HepG2 (cell line): ENCODE data around the gene KAT7. TPM values are rescaled to one million over a fixed set of nuclear protein-coding genes. Genes with fewer than 3 reads are reported as not detected.

Experiments used
- ATAC-seq: fragments of 200-7000 bp; cut with Tn5 transposase; 3 replicates; pipeline ENCODE4 v1.9.1; 2020; ENCODE audit warnings: mild to moderate bottlenecking, moderate library complexity
- BruUV-seq: library from RNA; stranded (reverse); fragments of 400-500 nt; replicated peaks from 2 replicates; lab custom pipeline; 2021; lab: Mats Ljungman, UMichigan
- CTCF ChIA-PET: fragments of 300-600 bp; formaldehyde crosslinking; extraction: SDS; loops from one replicate; lab custom pipeline; 2021; ENCODE audit warnings: low total read pairs, inconsistent platforms, low intra/inter-chr PET ratio; lab: Yijun Ruan, JAX
- POLR2A ChIA-PET: fragments of 350-600 bp; sonication (Branson Sonifier 250); formaldehyde crosslinking; loops from one replicate; lab custom pipeline; 2020; ENCODE audit warnings: antibody characterized with exemption, inconsistent platforms; lab: Yijun Ruan, JAX
- DNase-seq: peaks from one replicate; pipeline ENCODE4 v3.0.0-alpha.2; 2015; ENCODE audit warnings: low spot score
- FAIRE-seq: peaks from 3 replicates; lab custom pipeline; 2011; peaks lifted over from hg19 to GRCh38; lab: Jason Lieb, UNC
- H2AFZ ChIP-seq: one replicate; pipeline ENCODE4 v1.6.1; 2011; ENCODE audit warnings: low read length, inconsistent platforms
- H3K27ac ChIP-seq: fragments of 300-600 bp; 3 replicates; pipeline ENCODE4 v1.8.0; 2011; ENCODE audit warnings: mixed run types, mild to moderate bottlenecking, mixed read lengths, low read length, inconsistent platforms; ENCODE audit not compliant: insufficient read depth; ENCODE audit errors: extremely low read length
- H3K27me3 ChIP-seq, 2 experiments: fragments of 200-600 bp in 1 of 2; 2 replicates in 1 of 2; 3 replicates in 1 of 2; pipeline versions ENCODE4 v1.6.0 to v1.8.0; 2011; ENCODE audit warnings: low read length in 2 of 2, mild to moderate bottlenecking in 2 of 2, moderate library complexity in 2 of 2, inconsistent platforms in 1 of 2; ENCODE audit not compliant: insufficient read depth in 2 of 2, control insufficient read depth in 1 of 2
- H3K36me3 ChIP-seq, 2 experiments: fragments of 200-600 bp in 1 of 2; replicated peaks in 1 of 2; 2 replicates in 1 of 2; 3 replicates in 1 of 2; pipeline versions ENCODE4 v1.5.1 to v1.8.0; 2011; ENCODE audit warnings: low read length in 2 of 2, inconsistent platforms in 1 of 2; ENCODE audit not compliant: insufficient read depth in 2 of 2, control insufficient read depth in 1 of 2
- H3K4me1 ChIP-seq: 2 replicates; pipeline ENCODE4 v1.5.1; 2012; ENCODE audit warnings: low read length, inconsistent platforms; ENCODE audit not compliant: insufficient read depth
- H3K4me2 ChIP-seq: 2 replicates; pipeline ENCODE4 v1.6.0; 2011; ENCODE audit warnings: low read depth, low read length, inconsistent platforms
- H3K4me3 ChIP-seq, 3 experiments: fragments of 200-600 bp in 1 of 3; sonication (generic), shearing (Covaris generic) in 1 of 3; replicated peaks in 1 of 3; 2 replicates each; pipeline ENCODE4 v1.5.1; 2011 to 2016; ENCODE audit warnings: low read length in 3 of 3, inconsistent platforms in 2 of 3, low read depth in 2 of 3, mild to moderate bottlenecking in 2 of 3, control low read depth in 1 of 3, mixed read lengths in 1 of 3; ENCODE audit not compliant: insufficient read depth in 1 of 3
- H3K79me2 ChIP-seq: one replicate; pipeline ENCODE4 v1.6.1; 2011; ENCODE audit warnings: low read length, inconsistent platforms; ENCODE audit not compliant: insufficient read depth
- H3K9ac ChIP-seq: 2 replicates; pipeline ENCODE4 v1.6.0; 2011; ENCODE audit warnings: mild to moderate bottlenecking, low read depth, low read length, inconsistent platforms; ENCODE audit not compliant: insufficient read depth
- H3K9me3 ChIP-seq: 2 replicates; pipeline ENCODE4 v1.5.1; 2012; ENCODE audit warnings: mild to moderate bottlenecking, low read length
- H4K20me1 ChIP-seq: 2 replicates; pipeline ENCODE4 v1.6.0; 2011; ENCODE audit warnings: inconsistent platforms, mild to moderate bottlenecking, low read length, moderate library complexity; ENCODE audit not compliant: insufficient read depth
- BATF2 ChIP-seq: sonication (generic); formaldehyde crosslinking; IDR thresholded peaks from 2 replicates; pipeline ENCODE4 v1.8.0; 2022; ENCODE audit warnings: mild to moderate bottlenecking, missing genetic modification reagents, moderate library complexity
- HNRNPL ChIP-seq: fragments of 200-400 bp; formaldehyde crosslinking; IDR thresholded peaks from 2 replicates; pipeline ENCODE4 v1.6.1; 2017; ENCODE audit warnings: mild to moderate bottlenecking, low read depth, low read length
- HOXD1 ChIP-seq: sonication (generic); formaldehyde crosslinking; IDR thresholded peaks from 2 replicates; pipeline ENCODE4 v1.5.0; 2020; ENCODE audit warnings: missing genetic modification reagents
- PHF21A ChIP-seq: sonication (generic); formaldehyde crosslinking; IDR thresholded peaks from 2 replicates; pipeline ENCODE4 v1.5.0; 2020; ENCODE audit warnings: mild to moderate bottlenecking, missing genetic modification reagents
- SMAD3 ChIP-seq: sonication (generic); formaldehyde crosslinking; IDR thresholded peaks from 2 replicates; pipeline ENCODE4 v1.4.0; 2020; ENCODE audit warnings: missing genetic modification reagents
- TOE1 ChIP-seq: sonication (generic); formaldehyde crosslinking; IDR thresholded peaks from 2 replicates; pipeline ENCODE4 v1.4.0; 2020; ENCODE audit warnings: mild to moderate bottlenecking, missing genetic modification reagents
- ZNF382 ChIP-seq: sonication (generic); formaldehyde crosslinking; IDR thresholded peaks from 2 replicates; pipeline ENCODE4 v1.5.0; 2020; ENCODE audit warnings: missing genetic modification reagents, mild to moderate bottlenecking, borderline replicate concordance
- ZSCAN12 ChIP-seq: sonication (generic); formaldehyde crosslinking; IDR thresholded peaks from 2 replicates; pipeline ENCODE4 v1.9.0; 2021; ENCODE audit warnings: mild to moderate bottlenecking, missing genetic modification reagents
- WGBS: methylation state at CpG from one replicate; pipeline ENCODE4 v1.1.6; 2017; ENCODE audit warnings: low lambda C conversion rate; 5-methylcytosine and 5-hydroxymethylcytosine counted together
- in situ Hi-C: cut with HindIII; loops from 2 replicates; pipeline ENCODE4 v1.10.0; 2017; ENCODE audit warnings: low pct_unique_long_range_greater_than_20kb; ENCODE audit not compliant: extremely low pct_ligation_motif_present
- intact Hi-C: fragments of 100-400 bp; cut with micrococcal nuclease; formaldehyde crosslinking; loops from one replicate; pipeline ENCODE4 v1.10.0; 2022; ENCODE audit not compliant: unreplicated experiment
- polyA plus RNA-seq, 8 experiments: library from polyadenylated mRNA; depleted of rRNA in 3 of 8; stranded (reverse) in 7 of 8; unstranded in 1 of 8; fragments of >200 nt; fragmentation: Illumina TruSeq in 4 of 8; extraction: Trizol in 4 of 8; gene quantifications; 2 replicates each; pipeline versions ENCODE4 v1.2.1 to v1.2.3, GENCODE V29; 2011 to 2016; ENCODE audit warnings: low read depth in 4 of 8, missing spikeins in 1 of 8, mixed read lengths in 1 of 8; ENCODE audit not compliant: insufficient read depth in 1 of 8
- total RNA-seq, 5 experiments: library from RNA; depleted of rRNA; stranded (reverse); fragments of >200 nt; fragmentation: Illumina TruSeq; extraction: Trizol; gene quantifications; 2 replicates each; pipeline ENCODE4 v1.2.3, GENCODE V29; 2016; ENCODE audit warnings: low read depth in 1 of 5
- TF ChIP-seq, protein P1 (sequence below): sonication (generic); formaldehyde crosslinking; IDR thresholded peaks from 2 replicates; pipeline ENCODE4 v1.5.0; 2020; ENCODE audit warnings: missing genetic modification reagents
- TF ChIP-seq, protein P2 (sequence below): sonication (generic); formaldehyde crosslinking; IDR thresholded peaks from 2 replicates; pipeline ENCODE4 v1.5.0; 2020; ENCODE audit warnings: mild to moderate bottlenecking, missing genetic modification reagents
- TF ChIP-seq, protein P3 (sequence below): IDR thresholded peaks from 2 replicates; pipeline ENCODE4 v1.6.1; 2016; ENCODE audit warnings: missing compliant biosample characterization, missing genetic modification reagents, borderline replicate concordance
- TF ChIP-seq, protein P4 (sequence below), 2 experiments: IDR thresholded peaks; 2 replicates each; pipeline ENCODE4 v1.6.1; 2011 to 2012; ENCODE audit warnings: low read length in 2 of 2, borderline replicate concordance in 1 of 2, low read depth in 1 of 2, mild to moderate bottlenecking in 1 of 2, moderate library complexity in 1 of 2

KAT7 gene
- total and polyA plus RNA-seq, 2 of the 13 experiments (the other 11 are each of a cell fraction or from before 2014, with no cell fraction given), result 21.2 to 39.2 TPM

- Histone ChIP-seq H2AFZ (no peak overlapping the region), H3K79me2 (no peaks in the 10 kb centered on the region), H3K9me3 (no peaks in the 10 kb centered on the region), H3K27ac (no peak overlapping the region)
- TF ChIP-seq ZSCAN12 (CRISPR knock-in tag), result no peak
- TF ChIP-seq, protein P1, sequence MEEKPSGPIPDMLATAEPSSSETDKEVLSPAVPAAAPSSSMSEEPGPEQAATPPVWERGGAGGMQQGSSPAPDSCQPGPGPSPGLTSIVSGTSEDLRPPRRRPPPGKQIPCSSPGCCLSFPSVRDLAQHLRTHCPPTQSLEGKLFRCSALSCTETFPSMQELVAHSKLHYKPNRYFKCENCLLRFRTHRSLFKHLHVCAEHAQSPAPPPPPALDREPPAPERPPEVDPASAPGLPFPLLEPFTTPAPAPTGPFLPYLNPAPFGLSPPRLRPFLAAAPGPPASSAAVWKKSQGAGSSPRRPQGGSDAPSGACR (CRISPR knock-in tag), result no peak
- no peak for TF ChIP-seq HNRNPL
- no peak for TF ChIP-seq PHF21A (CRISPR knock-in tag)
- TF ChIP-seq TOE1 (CRISPR knock-in tag), result no peak
- no peak for TF ChIP-seq SMAD3 (CRISPR knock-in tag)
- TF ChIP-seq, protein P2, sequence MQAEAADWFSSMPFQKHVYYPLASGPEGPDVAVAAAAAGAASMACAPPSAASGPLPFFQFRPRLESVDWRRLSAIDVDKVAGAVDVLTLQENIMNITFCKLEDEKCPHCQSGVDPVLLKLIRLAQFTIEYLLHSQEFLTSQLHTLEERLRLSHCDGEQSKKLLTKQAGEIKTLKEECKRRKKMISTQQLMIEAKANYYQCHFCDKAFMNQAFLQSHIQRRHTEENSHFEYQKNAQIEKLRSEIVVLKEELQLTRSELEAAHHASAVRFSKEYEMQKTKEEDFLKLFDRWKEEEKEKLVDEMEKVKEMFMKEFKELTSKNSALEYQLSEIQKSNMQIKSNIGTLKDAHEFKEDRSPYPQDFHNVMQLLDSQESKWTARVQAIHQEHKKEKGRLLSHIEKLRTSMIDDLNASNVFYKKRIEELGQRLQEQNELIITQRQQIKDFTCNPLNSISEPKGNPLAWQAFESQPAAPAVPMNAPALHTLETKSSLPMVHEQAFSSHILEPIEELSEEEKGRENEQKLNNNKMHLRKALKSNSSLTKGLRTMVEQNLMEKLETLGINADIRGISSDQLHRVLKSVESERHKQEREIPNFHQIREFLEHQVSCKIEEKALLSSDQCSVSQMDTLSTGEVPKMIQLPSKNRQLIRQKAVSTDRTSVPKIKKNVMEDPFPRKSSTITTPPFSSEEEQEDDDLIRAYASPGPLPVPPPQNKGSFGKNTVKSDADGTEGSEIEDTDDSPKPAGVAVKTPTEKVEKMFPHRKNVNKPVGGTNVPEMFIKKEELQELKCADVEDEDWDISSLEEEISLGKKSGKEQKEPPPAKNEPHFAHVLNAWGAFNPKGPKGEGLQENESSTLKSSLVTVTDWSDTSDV, result no peak
- TF ChIP-seq, protein P3, sequence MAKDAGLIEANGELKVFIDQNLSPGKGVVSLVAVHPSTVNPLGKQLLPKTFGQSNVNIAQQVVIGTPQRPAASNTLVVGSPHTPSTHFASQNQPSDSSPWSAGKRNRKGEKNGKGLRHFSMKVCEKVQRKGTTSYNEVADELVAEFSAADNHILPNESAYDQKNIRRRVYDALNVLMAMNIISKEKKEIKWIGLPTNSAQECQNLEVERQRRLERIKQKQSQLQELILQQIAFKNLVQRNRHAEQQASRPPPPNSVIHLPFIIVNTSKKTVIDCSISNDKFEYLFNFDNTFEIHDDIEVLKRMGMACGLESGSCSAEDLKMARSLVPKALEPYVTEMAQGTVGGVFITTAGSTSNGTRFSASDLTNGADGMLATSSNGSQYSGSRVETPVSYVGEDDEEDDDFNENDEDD (CRISPR knock-in tag), result no peak
- TF ChIP-seq, protein P4, sequence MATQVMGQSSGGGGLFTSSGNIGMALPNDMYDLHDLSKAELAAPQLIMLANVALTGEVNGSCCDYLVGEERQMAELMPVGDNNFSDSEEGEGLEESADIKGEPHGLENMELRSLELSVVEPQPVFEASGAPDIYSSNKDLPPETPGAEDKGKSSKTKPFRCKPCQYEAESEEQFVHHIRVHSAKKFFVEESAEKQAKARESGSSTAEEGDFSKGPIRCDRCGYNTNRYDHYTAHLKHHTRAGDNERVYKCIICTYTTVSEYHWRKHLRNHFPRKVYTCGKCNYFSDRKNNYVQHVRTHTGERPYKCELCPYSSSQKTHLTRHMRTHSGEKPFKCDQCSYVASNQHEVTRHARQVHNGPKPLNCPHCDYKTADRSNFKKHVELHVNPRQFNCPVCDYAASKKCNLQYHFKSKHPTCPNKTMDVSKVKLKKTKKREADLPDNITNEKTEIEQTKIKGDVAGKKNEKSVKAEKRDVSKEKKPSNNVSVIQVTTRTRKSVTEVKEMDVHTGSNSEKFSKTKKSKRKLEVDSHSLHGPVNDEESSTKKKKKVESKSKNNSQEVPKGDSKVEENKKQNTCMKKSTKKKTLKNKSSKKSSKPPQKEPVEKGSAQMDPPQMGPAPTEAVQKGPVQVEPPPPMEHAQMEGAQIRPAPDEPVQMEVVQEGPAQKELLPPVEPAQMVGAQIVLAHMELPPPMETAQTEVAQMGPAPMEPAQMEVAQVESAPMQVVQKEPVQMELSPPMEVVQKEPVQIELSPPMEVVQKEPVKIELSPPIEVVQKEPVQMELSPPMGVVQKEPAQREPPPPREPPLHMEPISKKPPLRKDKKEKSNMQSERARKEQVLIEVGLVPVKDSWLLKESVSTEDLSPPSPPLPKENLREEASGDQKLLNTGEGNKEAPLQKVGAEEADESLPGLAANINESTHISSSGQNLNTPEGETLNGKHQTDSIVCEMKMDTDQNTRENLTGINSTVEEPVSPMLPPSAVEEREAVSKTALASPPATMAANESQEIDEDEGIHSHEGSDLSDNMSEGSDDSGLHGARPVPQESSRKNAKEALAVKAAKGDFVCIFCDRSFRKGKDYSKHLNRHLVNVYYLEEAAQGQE (IDR thresholded peaks at IDR 0.05; ENCODE audit: borderline replicate concordance in 1 of 2, low read depth in 1 of 2, low read length in 2 of 2), result no peak
- no peak for TF ChIP-seq BATF2 (CRISPR knock-in tag)
- no peak for TF ChIP-seq ZNF382 (CRISPR knock-in tag)
- no peak for TF ChIP-seq HOXD1 (CRISPR knock-in tag)
- TF ChIP-seq, all 625 proteins: peak for 0
- Histone ChIP-seq H3K36me3 (peaks cover 38 to 82% of the 10 kb centered on the region in 2 experiments), H3K4me2 (no peak overlapping the region), H3K27me3 (no peaks in the 10 kb centered on the region), H3K9ac (no peak overlapping the region), H3K4me1 (no peaks in the 10 kb centered on the region), H4K20me1 (no peaks in the 10 kb centered on the region), H3K4me3 (no peak overlapping the region)
- no TSS peak for BruUV-seq
- no peak for DNase-seq
- 96% methylated on average over 4 of the region's 4 CpGs for WGBS
- in situ Hi-C loops (no loop called here), intact Hi-C loops (no loop called here)
- ChIA-PET CTCF (no interaction called here), POLR2A (no interaction called here)
- ATAC-seq, result no peak
- FAIRE-seq, result no peak
These were observed 26.5 kb downstream of the KAT7 start for GRCh38 chr17:49814781-49815529.
